ENCODE results near the gene MANSC4. TPM values are rescaled to one million over a fixed set of nuclear protein-coding genes. Genes with fewer than 3 reads are reported as not detected.

MANSC4 gene
- total and polyA plus RNA-seq, 8 donors: 0.15 to 0.58 (median 0.37) TPM; not detected in 2

DNA sequence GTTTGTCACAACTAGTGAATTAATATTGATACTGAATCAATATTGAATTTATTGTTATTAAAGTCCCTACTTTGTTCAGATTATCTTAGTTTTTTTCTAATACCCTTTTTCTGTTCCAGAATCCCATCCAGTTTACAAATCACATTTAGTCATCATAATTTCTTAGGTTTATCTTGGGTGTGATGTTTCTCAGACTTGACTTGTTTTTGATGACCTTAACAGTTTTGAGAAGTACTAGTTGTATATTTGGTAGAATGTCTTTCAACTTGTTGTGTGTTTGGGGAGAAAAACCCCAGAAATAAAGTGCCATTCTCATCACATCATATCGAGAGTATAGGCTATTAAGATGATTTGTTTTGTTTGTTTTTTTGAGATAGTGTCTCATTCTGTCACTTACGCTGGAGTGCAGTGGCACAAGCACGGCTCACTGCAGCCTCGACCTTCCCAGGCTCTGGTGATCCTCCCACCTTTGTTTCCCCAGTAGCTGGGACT lies 49.9 kb downstream of the MANSC4 start:
- Histone ChIP-seq H3K9me3 (no peaks in the 10 kb centered on the region), H3K4me1 (no peaks in the 10 kb centered on the region), H3K36me3 (peaks cover 0 to 56% of the 10 kb centered on the region in 2 donors), H3K27me3 (no peaks in the 10 kb centered on the region), H3K27ac (no peak overlapping the region), H3K4me3 (no peak overlapping the region)
- TF ChIP-seq, protein P1, sequence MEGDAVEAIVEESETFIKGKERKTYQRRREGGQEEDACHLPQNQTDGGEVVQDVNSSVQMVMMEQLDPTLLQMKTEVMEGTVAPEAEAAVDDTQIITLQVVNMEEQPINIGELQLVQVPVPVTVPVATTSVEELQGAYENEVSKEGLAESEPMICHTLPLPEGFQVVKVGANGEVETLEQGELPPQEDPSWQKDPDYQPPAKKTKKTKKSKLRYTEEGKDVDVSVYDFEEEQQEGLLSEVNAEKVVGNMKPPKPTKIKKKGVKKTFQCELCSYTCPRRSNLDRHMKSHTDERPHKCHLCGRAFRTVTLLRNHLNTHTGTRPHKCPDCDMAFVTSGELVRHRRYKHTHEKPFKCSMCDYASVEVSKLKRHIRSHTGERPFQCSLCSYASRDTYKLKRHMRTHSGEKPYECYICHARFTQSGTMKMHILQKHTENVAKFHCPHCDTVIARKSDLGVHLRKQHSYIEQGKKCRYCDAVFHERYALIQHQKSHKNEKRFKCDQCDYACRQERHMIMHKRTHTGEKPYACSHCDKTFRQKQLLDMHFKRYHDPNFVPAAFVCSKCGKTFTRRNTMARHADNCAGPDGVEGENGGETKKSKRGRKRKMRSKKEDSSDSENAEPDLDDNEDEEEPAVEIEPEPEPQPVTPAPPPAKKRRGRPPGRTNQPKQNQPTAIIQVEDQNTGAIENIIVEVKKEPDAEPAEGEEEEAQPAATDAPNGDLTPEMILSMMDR (IDR thresholded peaks at IDR 0.05): no peak
- DNase-seq (no peak), ATAC-seq (no peak)
- intact Hi-C loops (cut with DNase I): loop anchor here in 1 of 2 donors (10.0 kb wide), 2 partner anchors 85 to 205 kb away; no protein-coding TSS in a partner anchor

GRCh38 chr12:27723212-27723611 lies 56.8 kb downstream of the MANSC4 start:
- Histone ChIP-seq H3K4me1 (no peaks in the 10 kb centered on the region), H3K36me3 (peaks cover 0 to 76% of the 10 kb centered on the region in 2 donors), H3K4me3 (no peak overlapping the region), H3K27ac (no peak overlapping the region), H3K9me3 (no peaks in the 10 kb centered on the region), H3K27me3 (no peaks in the 10 kb centered on the region)
- intact Hi-C loops (cut with DNase I): no loop called here
- TF ChIP-seq, protein P1 (IDR thresholded peaks at IDR 0.05): no peak
- ATAC-seq: no peak
- DNase-seq: no peak

Other genes starting within 250 kb of the MANSC4 start
- 1 to 10 TPM; 2.4 to 3.6 TPM for gene REP15, start 83.8 kb downstream of the MANSC4 start, total RNA-seq
- gene REP15, start 83.8 kb downstream of the MANSC4 start, polyA plus RNA-seq (ENCODE audit: insufficient read length in 6 of 6): 1 to 10 TPM; 2.5 to 3.4 (median 3.1) TPM
- gene MRPS35, start 69.4 kb downstream of the MANSC4 start, total RNA-seq: 10 to 100 TPM; 31.9 to 38.1 TPM
- 10 to 100 TPM; 49.9 to 56.6 (median 52.0) TPM for gene MRPS35, start 69.4 kb downstream of the MANSC4 start, polyA plus RNA-seq (ENCODE audit: insufficient read length in 6 of 6)
- gene KLHL42, start within 50 bp of the MANSC4 start, total RNA-seq: 10 to 100 TPM; 21.2 to 25.3 TPM
- 10 to 100 TPM; 33.4 to 39.9 (median 35.4) TPM for gene KLHL42, start within 50 bp of the MANSC4 start, polyA plus RNA-seq (ENCODE audit: insufficient read length in 6 of 6)
- gene PTHLH, start 192.5 kb upstream of the MANSC4 start, total RNA-seq: under 1 TPM; 0.76 to 0.94 TPM
- gene PTHLH, start 192.5 kb upstream of the MANSC4 start, polyA plus RNA-seq (ENCODE audit: insufficient read length in 6 of 6): 1 to 10 TPM; 2.2 to 4.8 (median 4.0) TPM

Measured in left lung (tissue), 10 donors.